Naive thymus-derived CD4-positive, alpha-beta T cell (primary cell): ENCODE results near the gene GTF2H4. TPM values are rescaled to one million over a fixed set of nuclear protein-coding genes. Genes with fewer than 3 reads are reported as not detected.

Experiments
- ATAC-seq: fragments of 150-1000 bp; cut with Tn5 transposase; 2 replicates; pipeline ENCODE4 v1.10.0; 2021; ENCODE audit warnings: mild to moderate bottlenecking, moderate library complexity
- CTCF ChIA-PET: fragments of 350-600 bp; sonication (Branson Sonifier 250); formaldehyde crosslinking; loops from one replicate; lab custom pipeline; 2021; ENCODE audit warnings: antibody characterized with exemption; lab: Charles Lee
- POLR2A ChIA-PET: fragments of 350-600 bp; sonication (Branson Sonifier 250); formaldehyde crosslinking; loops from one replicate; lab custom pipeline; 2021; ENCODE audit warnings: antibody characterized with exemption, inconsistent platforms; lab: Charles Lee
- DNase-seq, 9 donors: peaks; one replicate each; pipeline versions ENCODE4 v3.0.0 to v3.0.0-alpha.2; 2020 to 2022; ENCODE audit warnings: mixed read lengths in 1 of 9
- H3K27ac ChIP-seq: one replicate; pipeline ENCODE4 v1.7.0; 2013; ENCODE audit warnings: mild to moderate bottlenecking, low read depth, low read length, moderate library complexity
- H3K27me3 ChIP-seq, 2 donors: one replicate each; pipeline ENCODE4 v1.7.0; 2013; ENCODE audit warnings: low read length in 2 of 2, mild to moderate bottlenecking in 2 of 2, moderate library complexity in 2 of 2; ENCODE audit not compliant: control insufficient read depth in 2 of 2, insufficient read depth in 2 of 2
- H3K36me3 ChIP-seq, 3 experiments: 1 replicate in 2 of 3; 2 replicates in 1 of 3; pipeline ENCODE4 v1.7.0; 2013; ENCODE audit warnings: low read length in 3 of 3, mild to moderate bottlenecking in 3 of 3, moderate library complexity in 1 of 3; ENCODE audit not compliant: insufficient read depth in 3 of 3, control insufficient read depth in 2 of 3
- H3K4me1 ChIP-seq, 2 donors: one replicate each; pipeline ENCODE4 v1.7.0; 2013; ENCODE audit warnings: low read length in 2 of 2, mild to moderate bottlenecking in 2 of 2, moderate library complexity in 1 of 2; ENCODE audit not compliant: control insufficient read depth in 2 of 2, insufficient read depth in 2 of 2
- H3K4me3 ChIP-seq: 2 replicates; pipeline ENCODE4 v1.7.0; 2013; ENCODE audit warnings: mild to moderate bottlenecking, low read length
- H3K9me3 ChIP-seq, 3 experiments: 1 replicate in 2 of 3; 2 replicates in 1 of 3; pipeline ENCODE4 v1.7.0; 2013; ENCODE audit warnings: low read length in 3 of 3; ENCODE audit not compliant: control insufficient read depth in 2 of 3
- H3K27ac Mint-ChIP-seq, 9 donors: one replicate each; pipeline ENCODE4 v1.8.0; 2020 to 2022; ENCODE audit warnings: mixed read lengths in 9 of 9, mild to moderate bottlenecking in 8 of 9, moderate library complexity in 5 of 9, inconsistent platforms in 2 of 9
- H3K27me3 Mint-ChIP-seq, 5 donors: one replicate each; pipeline ENCODE4 v1.8.0; 2021 to 2022; ENCODE audit warnings: mixed read lengths in 5 of 5, mild to moderate bottlenecking in 1 of 5
- H3K36me3 Mint-ChIP-seq, 5 donors: one replicate each; pipeline ENCODE4 v1.8.0; 2020 to 2022; ENCODE audit warnings: mixed read lengths in 5 of 5, mild to moderate bottlenecking in 3 of 5, inconsistent platforms in 1 of 5
- H3K4me1 Mint-ChIP-seq, 7 donors: one replicate each; pipeline ENCODE4 v1.8.0; 2020 to 2022; ENCODE audit warnings: mixed read lengths in 7 of 7, mild to moderate bottlenecking in 3 of 7, inconsistent platforms in 1 of 7
- H3K4me3 Mint-ChIP-seq, 10 donors: one replicate each; pipeline ENCODE4 v1.8.0; 2020 to 2022; ENCODE audit warnings: mild to moderate bottlenecking in 10 of 10, mixed read lengths in 10 of 10, moderate library complexity in 6 of 10, inconsistent platforms in 2 of 10
- H3K9me3 Mint-ChIP-seq, 11 donors: one replicate each; pipeline ENCODE4 v1.8.0; 2020 to 2022; ENCODE audit warnings: mixed read lengths in 11 of 11, mild to moderate bottlenecking in 4 of 11, inconsistent platforms in 1 of 11, moderate library complexity in 1 of 11
- intact Hi-C, 2 donors: fragments of 100-400 bp; cut with micrococcal nuclease; formaldehyde crosslinking; loops; one replicate each; pipeline ENCODE4 v1.15.1; 2023
- polyA plus RNA-seq, 2 donors: library from polyadenylated mRNA; unstranded; fragments of 300-500 nt; fragmentation: Illumina TruSeq; gene quantifications; one replicate each; pipeline ENCODE4 v1.2.3, GENCODE V29; 2021
- total RNA-seq, 6 experiments: library from RNA in 5 of 6; stranded (reverse) in 5 of 6; gene quantifications; 1 replicate in 5 of 6; 2 replicates in 1 of 6; pipeline ENCODE4 v1.2.3 and lab custom pipeline; 2021 to 2026

GTF2H4 gene
- total and polyA plus RNA-seq, 7 experiments from 2014 or later: 8.0 to 42.3 (median 21.3) TPM

GRCh38 chr6:30947231-30947630, 39.2 kb downstream of the GTF2H4 start:
- Mint-ChIP-seq H3K36me3 (peaks cover 0 to 8% (median 0%) of the 10 kb centered on the region in 5 donors), H3K27ac (no peak overlapping the region), H3K9me3 (peaks cover 0 to 22% (median 0%) of the 10 kb centered on the region in 11 donors), H3K4me3 (no peak overlapping the region), H3K27me3 (peaks cover 30 to 83% (median 63%) of the 10 kb centered on the region in 5 donors), H3K4me1 (peaks cover 0 to 4% (median 0%) of the 10 kb centered on the region in 7 donors)
- no peaks in the 10 kb centered on the region for H3K4me1 ChIP-seq
- ChIA-PET CTCF (interaction anchor here (0.8 kb wide), 1 partner anchor 8 kb away, joined by 3 read pairs; no protein-coding TSS in a partner anchor), POLR2A (interaction anchor here (1.3 kb wide), 1 partner anchor 9 kb away, joined by 5 read pairs; no protein-coding TSS in a partner anchor)
- ATAC-seq (no peak), DNase-seq (no peak)
- H3K4me3 ChIP-seq: no peak overlapping the region
- no peak overlapping the region for H3K27ac ChIP-seq
- H3K27me3 ChIP-seq: peaks cover 5 to 6% of the 10 kb centered on the region in 2 donors
- intact Hi-C loops: no loop called here
- H3K9me3 ChIP-seq: no peaks in the 10 kb centered on the region
- H3K36me3 ChIP-seq: no peaks in the 10 kb centered on the region

DNA sequence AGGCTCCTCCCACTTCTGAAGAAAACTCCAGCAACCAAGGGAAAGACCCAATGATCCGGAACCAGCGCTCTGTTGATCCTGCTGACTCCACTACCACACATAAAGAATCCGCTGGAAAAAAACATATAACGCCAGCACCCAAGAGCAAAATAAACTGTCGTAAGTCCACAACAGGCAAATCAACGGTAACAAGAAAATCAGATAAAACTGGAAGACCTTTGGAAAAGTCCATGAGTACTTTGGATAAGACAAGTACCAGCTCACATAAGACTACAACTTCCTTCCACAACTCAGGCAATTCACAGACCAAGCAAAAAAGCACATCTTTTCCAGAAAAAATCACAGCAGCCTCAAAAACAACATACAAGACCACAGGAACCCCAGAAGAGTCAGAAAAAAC, 40.8 kb downstream of the GTF2H4 start:
- Mint-ChIP-seq H3K36me3 (peaks cover 0 to 8% (median 0%) of the 10 kb centered on the region in 5 donors), H3K9me3 (peaks cover 0 to 22% (median 0%) of the 10 kb centered on the region in 11 donors), H3K4me3 (no peak overlapping the region), H3K27me3 (peaks cover 16 to 81% (median 50%) of the 10 kb centered on the region in 5 donors), H3K4me1 (no peaks in the 10 kb centered on the region), H3K27ac (peak overlapping the region in 1 of 9 donors; percentile 32)
- H3K27me3 ChIP-seq: peaks cover 0 to 6% of the 10 kb centered on the region in 2 donors
- H3K4me3 ChIP-seq: no peak overlapping the region
- no peak overlapping the region for H3K27ac ChIP-seq
- ChIA-PET POLR2A (interaction anchor here (0.7 to 0.8 kb wide), 2 partner anchors 12 to 1104 kb away, joined by 3 to 7 read pairs; no protein-coding TSS in a partner anchor), CTCF (interaction anchor here (0.7 kb wide), 1 partner anchor 1795 kb away, joined by 3 read pairs; no protein-coding TSS in a partner anchor)
- H3K4me1 ChIP-seq: no peaks in the 10 kb centered on the region
- H3K9me3 ChIP-seq: no peaks in the 10 kb centered on the region
- no peak for DNase-seq
- intact Hi-C loops: no loop called here
- H3K36me3 ChIP-seq: no peaks in the 10 kb centered on the region
- no peak for ATAC-seq

DNA sequence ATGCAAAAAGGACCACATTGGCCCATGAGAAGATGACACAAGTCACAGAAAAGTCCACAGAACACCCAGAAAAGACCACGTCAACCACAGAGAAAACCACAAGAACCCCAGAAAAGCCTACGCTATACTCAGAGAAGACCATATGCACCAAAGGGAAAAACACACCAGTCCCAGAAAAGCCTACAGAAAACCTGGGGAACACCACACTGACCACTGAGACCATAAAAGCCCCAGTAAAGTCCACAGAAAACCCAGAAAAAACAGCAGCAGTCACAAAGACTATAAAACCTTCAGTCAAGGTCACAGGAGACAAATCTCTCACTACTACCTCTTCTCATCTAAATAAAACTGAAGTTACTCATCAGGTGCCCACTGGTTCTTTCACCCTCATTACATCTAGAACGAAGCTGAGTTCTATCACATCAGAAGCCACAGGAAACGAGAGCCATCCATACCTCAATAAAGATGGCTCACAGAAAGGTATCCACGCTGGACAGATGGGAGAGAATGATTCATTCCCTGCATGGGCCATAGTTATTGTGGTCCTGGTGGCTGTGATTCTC, 44.0 kb downstream of the GTF2H4 start:
- no peak for ATAC-seq
- H3K27me3 ChIP-seq: peaks cover 0 to 4% of the 10 kb centered on the region in 2 donors

GRCh38 chr6:30954631-30955366, 46.8 kb downstream of the GTF2H4 start:
- Histone ChIP-seq H3K9me3 (no peaks in the 10 kb centered on the region), H3K27ac (peak overlapping the region; percentile 50), H3K4me1 (peaks cover 5 to 12% of the 10 kb centered on the region in 2 donors), H3K36me3 (no peaks in the 10 kb centered on the region), H3K27me3 (no peaks in the 10 kb centered on the region), H3K4me3 (peak overlapping the region; percentile 62)
- peak overlapping the region in 8 of 9 donors; percentile 37 to 91 (median 81) for H3K27ac Mint-ChIP-seq
- H3K4me3 Mint-ChIP-seq: peak overlapping the region; percentile 51 to 91 (median 84)
- DNase-seq (no peak), ATAC-seq (peak; percentile 31)
- H3K9me3 Mint-ChIP-seq: peaks cover 0 to 16% (median 0%) of the 10 kb centered on the region in 11 donors
- peaks cover 0 to 3% (median 0%) of the 10 kb centered on the region in 5 donors for H3K36me3 Mint-ChIP-seq
- CTCF ChIA-PET: interaction anchor here (0.8 kb wide), 1 partner anchor 41 kb away, joined by 3 read pairs; the partner anchor contains the start of gene VARS2
- intact Hi-C loops: loop anchor here in 1 of 2 donors (1.0 to 2.0 kb wide), 2 partner anchors 46 to 88 kb away; partner anchors contain the start of gene GTF2H4
- H3K4me1 Mint-ChIP-seq: peaks cover 3 to 37% (median 27%) of the 10 kb centered on the region in 7 donors
- POLR2A ChIA-PET: interaction anchor here (0.7 to 1.8 kb wide), 5 partner anchors 8 to 468 kb away, joined by 3 to 5 read pairs (median 5); no protein-coding TSS in a partner anchor
- H3K27me3 Mint-ChIP-seq: peaks cover 5 to 85% (median 12%) of the 10 kb centered on the region in 5 donors

More for the DNA sequence above, 44.0 kb downstream of the GTF2H4 start:
- intact Hi-C loops: no loop called here
- H3K27ac ChIP-seq: no peak overlapping the region
- no peaks in the 10 kb centered on the region for H3K9me3 ChIP-seq
- Mint-ChIP-seq H3K4me1 (peaks cover 0 to 22% (median 18%) of the 10 kb centered on the region in 7 donors), H3K9me3 (peaks cover 0 to 22% (median 0%) of the 10 kb centered on the region in 11 donors), H3K36me3 (peaks cover 0 to 8% (median 0%) of the 10 kb centered on the region in 5 donors), H3K27ac (peak overlapping the region in 1 of 9 donors; percentile 1), H3K4me3 (peak overlapping the region in 1 of 10 donors; percentile 47), H3K27me3 (peaks cover 8 to 86% (median 39%) of the 10 kb centered on the region in 5 donors)
- H3K4me3 ChIP-seq: no peak overlapping the region
- H3K36me3 ChIP-seq: no peaks in the 10 kb centered on the region
- ChIA-PET CTCF (no interaction called here), POLR2A (no interaction called here)
- no peak for DNase-seq
- peaks cover 5 to 12% of the 10 kb centered on the region in 2 donors for H3K4me1 ChIP-seq

DNA sequence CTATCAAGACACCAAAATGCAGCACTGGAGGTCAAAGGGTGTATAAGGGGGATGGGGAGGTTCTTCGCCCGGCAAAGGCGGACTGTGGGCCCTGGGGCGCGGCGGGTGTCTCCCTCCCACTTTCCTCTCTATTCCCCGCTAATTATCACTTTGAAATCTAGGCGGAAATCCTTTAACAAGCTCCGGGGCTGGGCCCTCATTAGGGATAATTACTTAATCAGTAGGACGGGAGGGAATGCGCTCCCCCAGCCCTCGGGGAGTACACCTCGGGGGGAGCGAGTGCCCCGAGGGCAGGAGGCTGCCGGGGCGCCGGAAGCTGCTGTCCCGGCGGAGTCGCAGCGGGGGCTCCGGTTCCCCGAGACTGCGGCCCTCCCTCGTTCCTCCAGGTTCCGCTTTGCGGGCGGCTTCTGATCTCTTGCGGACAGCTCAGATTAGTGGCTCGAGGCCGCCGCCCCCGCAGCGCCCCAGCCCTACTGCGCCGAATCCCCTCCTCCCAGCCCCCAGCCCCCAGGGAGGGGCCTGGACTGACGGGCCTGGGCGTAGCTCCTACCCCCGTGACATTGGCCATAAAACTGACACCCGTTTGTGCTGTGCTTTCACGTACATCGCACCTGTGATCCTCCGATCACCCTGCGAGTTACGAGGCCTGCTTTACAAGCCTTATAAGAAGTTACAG, 47.5 kb downstream of the GTF2H4 start:
- Histone ChIP-seq H3K4me1 (peaks cover 5 to 12% of the 10 kb centered on the region in 2 donors), H3K27ac (peak overlapping the region; percentile 50), H3K9me3 (no peaks in the 10 kb centered on the region), H3K27me3 (no peaks in the 10 kb centered on the region), H3K36me3 (no peaks in the 10 kb centered on the region), H3K4me3 (peak overlapping the region; percentile 62)
- ATAC-seq (peak; percentile 84), DNase-seq (peak; percentile 49 to 76 (median 63))
- ChIA-PET POLR2A (interaction anchor here (0.7 to 1.8 kb wide), 8 partner anchors 9 to 586 kb away, joined by 3 to 5 read pairs (median 4); partner anchors contain the start of gene DDX39B), CTCF (interaction anchor here (0.7 to 0.8 kb wide), 4 partner anchors 8 to 132 kb away, joined by 3 read pairs; partner anchors contain the start of gene VARS2)
- Mint-ChIP-seq H3K27me3 (peaks cover 5 to 81% (median 7%) of the 10 kb centered on the region in 5 donors), H3K27ac (peak overlapping the region in 8 of 9 donors; percentile 77 to 93 (median 89)), H3K36me3 (no peaks in the 10 kb centered on the region), H3K4me3 (peak overlapping the region; percentile 59 to 92 (median 86)), H3K9me3 (peaks cover 0 to 11% (median 0%) of the 10 kb centered on the region in 11 donors), H3K4me1 (peaks cover 3 to 37% (median 27%) of the 10 kb centered on the region in 7 donors)
- intact Hi-C loops: loop anchor here in 1 of 2 donors (1.0 to 2.0 kb wide), 2 partner anchors 47 to 87 kb away; partner anchors contain the start of gene GTF2H4
